Measurements from ENCODE around the gene NARS2.
"Not testable (repeated sequence)": the region's sequence is repeated elsewhere in the genome, so short reads cannot be mapped to it uniquely, and the experiment has no call there.

Gene NARS2

GRCh38 chr11:78575478-78575877, 814 bp upstream of the NARS2 start:
- FAIRE-seq, result no peak

- no peak for FAIRE-seq
Observed at GRCh38 chr11:78573681-78574080, 983 bp downstream of the NARS2 start.

DNA sequence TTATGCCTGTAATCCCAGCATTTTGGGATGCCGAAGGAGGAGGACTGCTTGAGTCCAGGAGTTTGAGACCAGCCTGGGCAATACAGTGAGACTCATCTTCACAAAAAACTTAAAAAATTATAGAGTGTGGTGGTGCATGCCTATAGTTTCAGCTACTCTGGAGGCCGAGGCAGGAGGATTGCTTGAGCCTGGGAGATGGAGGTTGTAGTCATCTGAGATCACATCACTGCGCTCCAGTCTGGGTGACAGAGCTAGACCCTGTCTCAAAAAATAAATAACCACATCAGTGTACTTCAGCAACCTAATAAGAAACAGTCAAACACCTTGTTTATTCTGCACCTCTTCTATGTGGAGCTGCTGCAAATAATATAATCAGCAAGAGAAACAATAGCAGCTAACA, 1.4 kb downstream of the NARS2 start:
- no peak for FAIRE-seq

- FAIRE-seq, result no peak
Observed at GRCh38 chr11:78572394-78572793, 2.3 kb downstream of the NARS2 start.

DNA sequence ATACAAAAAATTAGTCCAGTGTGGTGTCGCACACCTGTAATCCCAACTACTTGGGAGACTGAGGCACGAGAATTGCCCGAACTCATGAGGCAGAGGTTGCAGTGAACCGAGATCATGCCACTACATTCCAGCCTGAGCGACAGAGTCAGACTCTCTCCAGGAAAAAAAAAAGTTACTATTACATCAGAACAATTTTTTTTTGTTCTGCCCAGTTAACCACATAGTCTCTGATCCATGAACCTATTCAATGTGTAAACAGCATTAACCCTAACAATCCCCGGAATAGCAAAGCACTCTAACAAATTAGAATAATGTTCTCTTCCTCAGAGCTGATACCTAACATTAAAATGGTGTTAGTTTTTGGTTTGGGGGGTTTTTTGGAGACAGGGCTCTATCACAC, 4.6 kb downstream of the NARS2 start:
- FAIRE-seq, result no peak

GRCh38 chr11:78567209-78567608, 7.5 kb downstream of the NARS2 start:
- no peak for FAIRE-seq

- FAIRE-seq, result peak; percentile 94
Observed at GRCh38 chr11:78564490-78565467, 9.9 kb downstream of the NARS2 start.

GRCh38 chr11:78564037-78564436, 10.6 kb downstream of the NARS2 start:
- not testable (repeated sequence) for FAIRE-seq

DNA sequence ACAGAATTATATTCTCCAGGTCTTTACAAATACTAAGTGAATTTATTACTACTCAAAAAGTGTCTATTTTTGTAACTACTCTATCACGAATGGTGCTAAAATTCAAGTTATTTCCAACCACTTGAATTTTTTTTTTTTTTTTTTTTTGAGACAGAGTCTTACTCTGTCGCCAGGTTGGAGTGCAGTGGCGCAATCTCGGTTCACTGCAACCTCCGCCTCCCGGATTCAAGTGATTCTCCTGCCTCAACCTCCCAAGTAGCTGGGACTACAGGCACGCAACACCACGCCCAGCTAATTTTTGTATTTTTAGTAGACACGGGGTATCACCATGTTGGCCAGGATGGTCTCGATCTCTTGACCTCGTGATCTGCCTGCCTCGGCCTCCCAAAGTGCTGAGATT, 11.6 kb downstream of the NARS2 start:
- not testable (repeated sequence) for FAIRE-seq

GRCh38 chr11:78562398-78562797, 12.3 kb downstream of the NARS2 start:
- peak; percentile 69 for FAIRE-seq

GRCh38 chr11:78560826-78561484, 13.7 kb downstream of the NARS2 start:
- no peak for FAIRE-seq

DNA sequence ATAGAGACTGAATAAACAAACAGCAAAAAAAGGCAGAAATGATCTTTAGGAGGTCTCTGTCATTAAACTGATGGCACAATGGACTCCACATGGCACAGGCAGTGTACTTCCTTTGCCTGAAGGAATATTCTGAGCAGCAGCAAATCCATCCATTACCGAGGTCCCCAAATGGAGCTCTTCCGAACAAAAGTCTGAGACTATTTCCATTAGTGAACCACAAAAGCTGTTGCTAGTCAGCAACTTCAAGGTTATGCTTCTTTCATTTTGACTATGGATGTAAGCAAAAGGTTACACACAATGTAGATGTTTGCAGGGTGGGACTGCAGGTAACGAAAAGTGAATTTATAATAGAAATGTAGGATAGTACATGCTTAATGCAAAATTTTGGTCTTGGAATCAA, 14.5 kb downstream of the NARS2 start:
- no peak for FAIRE-seq

DNA sequence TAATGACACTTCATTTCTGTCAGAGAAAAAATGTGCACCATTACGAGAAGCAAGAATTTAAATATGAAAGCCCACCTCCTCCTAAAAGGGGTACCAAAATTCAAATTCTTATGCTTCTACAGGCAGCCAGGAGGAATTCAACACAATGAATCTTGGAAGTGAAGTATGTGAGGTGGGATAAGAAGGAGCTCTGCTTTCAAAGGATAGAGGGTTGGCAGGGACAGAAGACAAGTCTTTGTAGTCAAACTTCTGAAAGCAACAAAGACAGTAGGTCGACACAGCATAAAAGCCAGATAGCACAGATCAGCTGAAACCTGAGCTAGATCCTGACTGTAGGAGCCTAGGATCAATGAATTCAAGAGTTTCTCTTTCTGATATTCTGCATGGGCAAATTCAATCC, 17.4 kb downstream of the NARS2 start:
- no peak for FAIRE-seq

DNA sequence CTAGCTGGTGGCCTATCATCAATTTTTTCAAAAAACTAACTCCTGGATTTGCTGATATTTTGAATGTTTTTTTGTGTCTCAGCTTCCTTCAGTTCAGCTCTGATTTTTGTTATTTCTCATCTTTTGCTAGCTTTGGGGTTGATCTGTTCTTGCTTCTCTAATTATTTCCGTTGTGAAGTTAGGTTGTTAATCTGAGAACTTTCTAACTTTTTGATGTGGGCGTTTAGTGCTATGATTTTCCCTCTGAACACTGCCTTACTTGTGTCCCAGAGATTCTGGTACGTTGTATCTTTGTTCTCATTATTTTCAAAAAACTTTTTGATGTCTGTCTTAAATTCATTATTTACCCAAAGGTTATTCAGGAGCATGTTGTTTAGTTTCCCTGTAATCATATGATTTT, 19.1 kb downstream of the NARS2 start:
- no peak for FAIRE-seq

DNA sequence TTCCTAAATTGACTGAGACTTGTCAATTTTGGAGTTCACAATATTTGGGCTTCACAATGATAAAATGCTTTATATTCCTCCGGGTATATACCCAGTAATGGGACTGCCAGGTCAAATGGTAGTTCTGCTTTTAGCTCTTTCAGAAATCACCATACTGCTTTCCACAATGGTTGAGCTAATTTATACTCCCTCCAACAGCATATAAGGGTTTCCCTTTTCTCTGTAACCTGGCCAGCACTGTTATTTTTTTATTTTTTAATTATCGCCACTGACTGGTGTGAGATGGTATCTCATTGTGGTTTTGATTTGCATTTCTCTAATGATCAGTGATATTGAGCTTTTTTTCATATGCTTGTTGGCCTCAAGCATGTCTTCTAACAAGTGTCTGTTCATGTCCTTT, 21.8 kb downstream of the NARS2 start:
- no peak for FAIRE-seq

DNA sequence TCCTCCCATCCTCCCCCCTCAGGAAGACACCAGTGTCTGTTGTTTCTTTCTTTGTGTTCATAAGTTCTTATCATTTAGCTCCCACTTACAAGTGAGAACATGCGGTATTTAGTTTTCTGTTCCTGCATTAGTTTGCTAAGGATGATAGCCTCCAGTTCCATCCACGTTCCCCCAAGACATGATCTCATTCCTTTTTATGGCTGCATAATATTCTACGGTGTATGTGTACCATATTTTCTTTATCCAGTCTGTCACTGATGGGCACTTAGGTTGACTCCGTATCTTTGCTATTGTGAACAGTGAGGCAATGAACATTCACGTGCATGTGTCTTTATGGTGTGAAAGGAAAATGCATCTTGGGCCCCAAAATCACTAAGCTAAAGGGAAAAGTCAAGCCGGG, 22.5 kb downstream of the NARS2 start:
- FAIRE-seq, result not testable (repeated sequence)

DNA sequence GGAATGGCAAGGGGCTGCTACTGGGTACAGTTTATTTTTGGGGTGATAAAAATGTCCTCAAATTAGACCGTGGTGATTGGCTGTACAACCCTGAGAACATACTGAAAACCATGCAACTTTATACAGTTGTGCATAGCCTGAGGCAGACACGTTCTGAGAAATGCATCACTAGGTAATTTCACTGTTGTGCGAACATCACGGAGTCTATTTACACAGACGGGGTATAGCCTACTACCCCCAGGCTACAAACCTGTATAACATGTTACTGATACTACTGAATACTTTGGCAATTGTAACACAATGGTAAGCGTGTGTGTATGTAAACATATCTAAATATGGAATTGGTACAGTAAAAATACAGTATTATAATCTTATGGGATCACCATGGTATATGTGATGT, 23.6 kb downstream of the NARS2 start:
- no peak for FAIRE-seq

DNA sequence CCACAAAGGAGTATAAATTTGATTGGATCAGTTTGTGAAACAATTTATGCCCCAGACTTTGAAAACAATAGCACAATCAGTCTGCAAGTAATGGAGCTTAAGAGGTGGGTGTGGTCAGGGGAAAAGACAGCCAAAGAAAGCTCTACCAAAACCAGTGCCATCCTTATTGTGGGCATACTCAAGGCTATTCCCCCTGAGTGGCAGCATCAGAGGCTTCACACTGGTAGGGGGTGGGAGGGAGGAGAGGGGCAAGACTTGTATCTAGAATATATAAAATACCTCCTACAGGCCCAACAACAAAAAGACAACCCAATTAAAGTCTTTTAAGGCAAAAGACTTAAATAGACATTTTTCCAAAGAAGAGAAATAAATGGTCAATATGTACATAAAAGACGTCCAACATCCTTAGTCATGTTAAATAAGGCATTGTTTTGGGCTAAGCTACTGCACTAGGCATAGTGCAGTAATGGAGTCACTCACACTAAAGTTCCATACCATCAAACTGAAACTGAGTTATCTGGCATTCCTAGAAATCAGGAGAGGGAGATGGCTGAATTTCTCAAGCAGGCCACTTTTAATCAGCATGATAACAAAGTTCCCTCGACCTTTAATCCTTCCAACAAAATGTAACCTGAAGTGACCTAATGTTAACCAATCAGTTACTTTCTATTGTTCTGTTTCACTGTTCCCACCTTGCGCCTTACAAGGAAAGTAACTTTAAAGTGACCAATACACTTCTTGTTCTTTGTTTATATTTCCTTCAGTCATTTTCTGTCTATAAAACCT, 24.8 kb downstream of the NARS2 start:
- FAIRE-seq, result no peak

DNA sequence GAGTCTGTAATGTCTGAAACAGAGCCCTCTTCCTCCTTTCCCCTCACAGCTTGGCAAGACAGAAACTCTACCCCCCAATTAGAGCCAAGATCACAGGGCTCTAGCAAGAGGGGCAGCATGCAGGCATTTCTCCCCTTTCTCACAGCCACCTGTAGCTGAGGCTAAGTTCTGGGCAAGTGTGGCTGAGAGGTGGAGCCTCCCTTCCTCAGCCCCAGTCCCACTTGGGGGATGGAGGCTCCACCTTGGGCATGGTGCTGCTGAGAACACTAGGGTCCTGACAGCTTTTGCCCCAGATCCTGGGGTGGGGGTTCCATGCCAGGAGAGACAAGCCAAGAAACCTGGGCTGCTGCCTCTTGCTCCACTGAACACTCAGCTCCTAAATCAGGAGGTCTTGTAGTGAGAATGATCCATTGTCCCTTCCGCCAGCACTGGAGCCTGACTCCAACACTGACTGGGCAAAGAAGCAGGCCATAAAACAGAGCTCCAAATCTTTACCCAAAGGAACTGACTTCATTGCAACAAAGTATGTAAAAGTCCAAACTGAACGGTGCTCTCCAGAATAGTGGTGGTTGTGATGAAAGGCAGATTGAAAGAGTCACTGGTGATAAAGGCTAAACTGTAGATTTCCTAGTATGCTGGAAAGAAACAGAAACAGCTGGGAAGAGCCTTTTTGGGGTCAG, 25.6 kb downstream of the NARS2 start:
- FAIRE-seq, result no peak

DNA sequence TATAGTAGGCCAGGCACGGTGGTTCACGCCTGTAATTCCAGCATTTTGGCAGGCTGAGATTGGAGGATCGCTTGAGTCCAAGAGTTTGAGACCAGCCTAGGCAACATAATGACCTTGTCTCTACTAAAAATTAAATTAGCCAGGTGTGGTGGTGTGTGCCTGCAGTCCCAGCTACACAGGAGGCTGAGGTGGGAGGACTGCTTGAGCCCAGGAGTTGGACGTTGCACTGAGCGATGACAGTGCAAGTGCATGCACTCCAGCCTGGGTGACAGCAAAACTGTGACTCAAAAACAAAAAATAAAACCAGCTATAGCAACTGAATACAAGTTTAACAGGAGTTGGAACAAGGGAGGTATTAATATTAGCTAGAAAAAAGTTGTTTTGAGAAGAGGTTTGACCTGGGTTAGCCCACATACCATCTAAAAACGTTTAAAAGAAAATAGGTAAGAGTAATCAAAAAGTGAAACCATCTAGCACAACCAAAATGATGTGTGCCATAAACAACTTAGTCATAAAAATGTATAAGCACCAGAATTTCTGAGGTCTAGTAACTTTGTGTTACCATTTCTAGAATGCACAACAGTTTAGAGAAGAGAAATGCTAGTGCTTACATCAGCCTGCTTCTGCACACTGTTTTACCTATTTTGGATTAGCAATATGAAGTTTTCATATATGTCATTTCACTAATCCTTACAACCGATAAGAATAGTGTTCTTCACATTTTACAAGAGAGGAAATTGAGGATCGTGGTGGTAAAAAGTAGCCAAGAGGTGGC, 26.5 kb downstream of the NARS2 start:
- FAIRE-seq, result no peak

DNA sequence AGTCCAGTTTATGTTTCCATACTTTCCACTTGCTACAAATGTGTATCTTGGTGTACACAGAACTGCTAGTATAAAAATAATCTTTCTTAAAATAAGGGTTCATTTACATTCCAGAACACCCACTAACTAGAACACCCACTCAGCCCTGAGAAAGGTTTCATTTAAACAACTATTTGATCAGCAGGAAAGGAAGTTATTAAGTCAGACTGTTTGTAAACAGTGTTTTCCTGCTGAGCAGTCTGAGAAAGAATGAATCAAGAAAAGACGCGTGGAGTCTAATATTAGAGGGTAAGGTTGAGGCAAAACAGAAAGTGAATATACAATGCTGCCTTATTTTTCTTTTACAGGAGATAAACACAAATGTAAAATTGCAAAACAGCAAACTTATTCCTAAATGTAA, 32.7 kb downstream of the NARS2 start:
- no peak for FAIRE-seq

DNA sequence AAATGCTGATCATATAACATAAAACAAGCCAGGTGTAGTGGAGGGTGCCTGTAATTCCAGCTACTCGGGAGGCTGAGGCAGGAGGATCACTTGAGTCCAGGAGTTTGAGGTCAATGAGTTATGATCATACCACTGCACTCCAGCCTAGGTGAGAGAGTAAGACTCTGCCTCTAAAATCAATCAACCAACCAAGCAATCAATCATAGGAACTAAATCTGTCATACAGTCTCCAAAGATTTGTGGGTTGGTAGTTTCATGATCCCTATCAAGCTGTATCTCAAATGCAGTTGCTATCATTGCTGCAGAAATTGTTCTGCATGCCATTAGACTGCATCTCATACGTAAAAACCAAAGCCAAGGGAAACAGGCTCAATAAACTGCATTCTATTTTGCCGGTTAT, 33.1 kb downstream of the NARS2 start:
- FAIRE-seq, result no peak
